Activated CD8-positive, alpha-beta T cell treated with anti-CD3 and anti-CD28 coated beads, Interleukin-2, amount 10 ng/mL, durations not matched to agents 7 days and 5 days (primary cell): ENCODE measurements around the gene CHD9. TPM values are rescaled to one million over a fixed set of nuclear protein-coding genes. Genes with fewer than 3 reads are reported as not detected.
"Not testable (repeated sequence)": the region's sequence is repeated elsewhere in the genome, so short reads cannot be mapped to it uniquely, and the experiment has no call there.

Experiments
- ATAC-seq: fragments of 150-1000 bp; cut with Tn5 transposase; one replicate; pipeline ENCODE4 v1.10.0; 2021; ENCODE audit warnings: moderate library complexity
- CTCF ChIA-PET: fragments of 350-600 bp; sonication (Branson Sonifier 250); formaldehyde crosslinking; loops from one replicate; lab custom pipeline; 2021; ENCODE audit warnings: antibody characterized with exemption; lab: Charles Lee
- POLR2A ChIA-PET: fragments of 350-600 bp; sonication (Branson Sonifier 250); formaldehyde crosslinking; loops from one replicate; lab custom pipeline; 2021; ENCODE audit warnings: antibody characterized with exemption; lab: Charles Lee
- DNase-seq: peaks from one replicate; pipeline ENCODE4 v3.0.0-alpha.2; 2020
- H3K27ac Mint-ChIP-seq: one replicate; pipeline ENCODE4 v1.8.0; 2021; ENCODE audit warnings: mild to moderate bottlenecking, mixed read lengths
- H3K27me3 Mint-ChIP-seq: one replicate; pipeline ENCODE4 v1.8.0; 2021; ENCODE audit warnings: low read depth, mixed read lengths
- H3K36me3 Mint-ChIP-seq: one replicate; pipeline ENCODE4 v1.8.0; 2021; ENCODE audit warnings: low read depth, mixed read lengths
- H3K4me1 Mint-ChIP-seq: one replicate; pipeline ENCODE4 v1.8.0; 2021; ENCODE audit warnings: low read depth, mixed read lengths
- H3K4me3 Mint-ChIP-seq: one replicate; pipeline ENCODE4 v1.8.0; 2021; ENCODE audit warnings: mild to moderate bottlenecking, mixed read lengths
- H3K9me3 Mint-ChIP-seq: one replicate; pipeline ENCODE4 v1.8.0; 2022; ENCODE audit warnings: mixed read lengths; ENCODE audit not compliant: insufficient read depth
- total RNA-seq, 2 experiments: library from RNA; stranded (reverse); gene quantifications; one replicate each; pipeline ENCODE4 v1.2.3, GENCODE V29; 2021

Gene CHD9
- total RNA-seq, 2 experiments from 2014 or later = 23.5 to 32.1 TPM

GRCh38 chr16:53309457-53309856 lies 254.7 kb downstream of the CHD9 start:
- Mint-ChIP-seq H3K4me3 (no peak overlapping the region), H3K27ac (no peak overlapping the region), H3K27me3 (no peaks in the 10 kb centered on the region), H3K36me3 (peaks cover 13% of the 10 kb centered on the region), H3K4me1 (no peaks in the 10 kb centered on the region), H3K9me3 (no peaks in the 10 kb centered on the region)
- CTCF ChIA-PET = interaction anchor here (0.6 kb wide), 1 partner anchor 82 kb away, joined by 3 read pairs; no protein-coding TSS in a partner anchor
- ATAC-seq (no peak), DNase-seq (no peak)
- POLR2A ChIA-PET = no interaction called here

- Mint-ChIP-seq H3K27me3 (no peaks in the 10 kb centered on the region), H3K4me3 (no peak overlapping the region), H3K4me1 (no peaks in the 10 kb centered on the region), H3K27ac (no peak overlapping the region), H3K36me3 (peaks cover 28% of the 10 kb centered on the region), H3K9me3 (no peaks in the 10 kb centered on the region)
- no peak for ATAC-seq
- ChIA-PET POLR2A (no interaction called here), CTCF (no interaction called here)
- DNase-seq = no peak
Measured at GRCh38 chr16:53320992-53321391, 266.2 kb downstream of the CHD9 start.

DNA sequence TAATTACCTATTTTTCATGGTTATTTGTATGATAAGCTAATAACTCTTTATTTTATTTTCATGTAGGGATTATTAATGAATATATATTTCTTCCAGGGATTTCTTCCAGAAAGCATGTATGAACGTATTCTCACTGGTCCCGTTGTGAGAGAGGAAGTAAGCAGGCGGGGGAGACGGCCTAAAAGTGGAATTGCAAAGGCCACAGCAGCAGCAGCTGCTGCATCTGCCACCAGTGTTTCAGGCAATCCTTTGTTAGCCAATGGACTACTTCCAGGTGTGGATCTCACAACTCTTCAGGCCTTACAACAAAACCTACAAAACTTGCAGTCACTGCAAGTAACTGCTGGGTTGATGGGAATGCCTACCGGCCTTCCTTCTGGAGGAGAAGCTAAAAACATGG lies 269.1 kb downstream of the CHD9 start:
- no peaks in the 10 kb centered on the region for H3K9me3 Mint-ChIP-seq
- no peak overlapping the region for H3K27ac Mint-ChIP-seq
- no peak for DNase-seq
- ChIA-PET CTCF (no interaction called here), POLR2A (no interaction called here)
- no peak for ATAC-seq
- no peaks in the 10 kb centered on the region for H3K27me3 Mint-ChIP-seq
- peaks cover 13% of the 10 kb centered on the region for H3K36me3 Mint-ChIP-seq
- H3K4me3 Mint-ChIP-seq = no peak overlapping the region
- H3K4me1 Mint-ChIP-seq = no peaks in the 10 kb centered on the region

DNA sequence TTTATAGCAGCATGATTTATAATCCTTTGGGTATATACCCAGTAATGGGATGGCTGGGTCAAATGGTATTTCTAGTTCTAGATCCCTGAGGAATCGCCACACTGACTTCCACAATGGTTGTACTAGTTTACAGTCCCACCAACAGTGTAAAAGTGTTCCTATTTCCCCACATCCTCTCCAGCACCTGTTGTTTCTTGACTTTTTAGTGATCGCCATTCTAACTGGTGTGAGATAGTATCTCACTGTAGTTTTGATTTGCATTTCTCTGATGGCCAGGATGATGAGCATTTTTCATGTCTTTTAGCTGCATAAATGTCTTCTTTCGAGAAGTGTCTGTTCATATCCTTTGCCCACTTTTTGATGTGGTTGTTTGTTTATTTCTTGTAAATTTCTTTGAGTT lies 276.2 kb downstream of the CHD9 start:
- CTCF ChIA-PET, ATAC-seq, H3K9me3 Mint-ChIP-seq, H3K27me3 Mint-ChIP-seq, POLR2A ChIA-PET, H3K4me3 Mint-ChIP-seq, DNase-seq, H3K36me3 Mint-ChIP-seq, H3K27ac Mint-ChIP-seq: not testable (repeated sequence)
- peaks cover 15% of the 10 kb centered on the region for H3K4me1 Mint-ChIP-seq

DNA sequence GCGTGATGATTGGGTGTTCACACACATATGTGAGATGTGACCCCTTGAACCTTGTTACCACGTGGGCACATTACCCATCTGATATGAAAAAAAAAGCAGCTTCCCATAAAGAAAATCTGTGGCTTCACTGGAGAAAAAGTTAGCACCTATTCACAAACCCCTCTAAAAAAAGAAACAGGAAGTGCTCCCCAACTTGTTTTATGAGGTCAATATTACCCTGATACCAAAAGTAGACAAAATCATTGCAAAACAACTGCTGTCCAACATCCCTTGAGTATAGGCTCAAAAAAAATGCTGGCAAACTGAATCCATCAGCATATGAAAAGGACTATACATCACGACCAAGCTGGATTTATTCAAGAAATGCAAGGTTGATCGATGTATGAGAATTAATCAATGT lies 279.8 kb downstream of the CHD9 start:
- H3K4me3 Mint-ChIP-seq = no peak overlapping the region
- peaks cover 15% of the 10 kb centered on the region for H3K4me1 Mint-ChIP-seq
- no peaks in the 10 kb centered on the region for H3K9me3 Mint-ChIP-seq
- no peaks in the 10 kb centered on the region for H3K27me3 Mint-ChIP-seq
- H3K36me3 Mint-ChIP-seq = no peaks in the 10 kb centered on the region
- ChIA-PET POLR2A (no interaction called here), CTCF (no interaction called here)
- ATAC-seq = no peak
- H3K27ac Mint-ChIP-seq = no peak overlapping the region
- no peak for DNase-seq

DNA sequence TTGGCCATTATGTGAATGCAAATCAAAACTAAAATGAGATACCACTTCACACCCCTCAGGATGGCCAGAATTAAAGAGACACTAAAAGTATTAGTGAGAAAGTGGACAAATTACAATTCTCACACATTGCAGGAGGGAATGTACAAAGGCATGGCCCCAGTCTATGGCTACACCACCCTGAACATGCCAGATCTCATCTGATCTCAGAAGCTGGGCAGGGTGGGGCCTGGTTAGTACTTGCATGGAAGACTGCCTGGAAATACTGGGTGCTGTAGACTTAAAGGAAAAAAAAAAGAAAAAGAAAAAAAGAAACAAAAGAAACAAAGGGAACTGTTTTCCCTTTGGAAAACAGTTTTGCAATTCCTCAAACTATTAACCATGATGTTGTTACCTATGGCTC lies 282.5 kb downstream of the CHD9 start:
- Mint-ChIP-seq H3K4me3 (no peak overlapping the region), H3K4me1 (peaks cover 15% of the 10 kb centered on the region)
- POLR2A ChIA-PET = no interaction called here

GRCh38 chr16:53341792-53342191 lies 287.0 kb downstream of the CHD9 start:
- Mint-ChIP-seq H3K9me3 (no peaks in the 10 kb centered on the region), H3K27ac (no peak overlapping the region), H3K4me3 (no peak overlapping the region), H3K4me1 (no peaks in the 10 kb centered on the region), H3K27me3 (no peaks in the 10 kb centered on the region), H3K36me3 (no peaks in the 10 kb centered on the region)
- ChIA-PET POLR2A (no interaction called here), CTCF (no interaction called here)
- ATAC-seq (no peak), DNase-seq (no peak)

More for the DNA sequence above, 282.5 kb downstream of the CHD9 start:
- H3K27me3 Mint-ChIP-seq = no peaks in the 10 kb centered on the region
- DNase-seq = no peak
- H3K9me3 Mint-ChIP-seq = no peaks in the 10 kb centered on the region
- no peaks in the 10 kb centered on the region for H3K36me3 Mint-ChIP-seq
- CTCF ChIA-PET = no interaction called here
- no peak overlapping the region for H3K27ac Mint-ChIP-seq
- no peak for ATAC-seq

GRCh38 chr16:53355064-53355463 lies 300.3 kb downstream of the CHD9 start:
- Mint-ChIP-seq H3K27ac (no peak overlapping the region), H3K4me3 (no peak overlapping the region), H3K36me3 (no peaks in the 10 kb centered on the region), H3K27me3 (no peaks in the 10 kb centered on the region), H3K9me3 (no peaks in the 10 kb centered on the region), H3K4me1 (no peaks in the 10 kb centered on the region)
- ATAC-seq (no peak), DNase-seq (no peak)
- POLR2A ChIA-PET = no interaction called here
- CTCF ChIA-PET = no interaction called here

DNA sequence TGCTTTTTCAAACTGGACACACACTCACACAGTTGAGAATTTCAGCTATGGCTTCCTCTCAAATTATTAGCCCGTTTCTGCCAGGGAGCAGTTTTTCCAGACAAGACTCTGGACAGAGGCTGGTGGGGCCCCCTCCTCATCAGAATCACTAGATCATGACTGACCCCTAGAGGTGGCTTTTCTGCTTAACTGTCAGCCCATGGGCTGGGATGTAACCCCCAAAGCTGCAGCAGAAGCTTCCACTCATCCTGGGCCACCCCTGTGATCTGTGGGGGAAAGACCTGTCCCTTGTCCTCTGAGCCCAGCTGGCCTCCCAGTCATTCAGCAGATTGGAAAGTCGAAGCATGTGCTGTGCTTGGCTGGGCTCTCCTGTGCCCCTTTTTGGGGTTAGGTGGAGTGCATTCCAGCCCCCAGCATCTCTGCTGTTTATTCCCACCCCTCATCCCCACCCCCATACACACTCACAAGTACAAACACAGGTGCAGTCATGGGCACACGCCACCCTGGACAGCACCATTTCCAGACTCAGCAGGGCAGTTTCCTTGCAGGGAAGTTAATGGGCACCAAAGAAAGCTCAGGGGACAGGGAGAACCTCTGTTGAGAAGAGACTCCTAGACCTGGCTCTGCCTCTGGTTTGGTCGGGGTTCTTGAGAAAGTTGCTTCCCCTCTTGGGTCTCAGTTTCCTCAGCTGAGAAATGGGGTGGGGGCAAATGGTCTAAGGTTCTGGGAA lies 301.9 kb downstream of the CHD9 start:
- ATAC-seq (no peak), DNase-seq (no peak)
- H3K4me1 Mint-ChIP-seq = no peaks in the 10 kb centered on the region
- ChIA-PET POLR2A (no interaction called here), CTCF (interaction anchor here (0.7 kb wide), 1 partner anchor 302 kb away, joined by 3 read pairs; the partner anchor contains the start of gene CHD9)
- no peak overlapping the region for H3K27ac Mint-ChIP-seq
- H3K9me3 Mint-ChIP-seq = no peaks in the 10 kb centered on the region
- no peak overlapping the region for H3K4me3 Mint-ChIP-seq
- no peaks in the 10 kb centered on the region for H3K27me3 Mint-ChIP-seq
- no peaks in the 10 kb centered on the region for H3K36me3 Mint-ChIP-seq

- CTCF ChIA-PET = no interaction called here
- no peaks in the 10 kb centered on the region for H3K4me1 Mint-ChIP-seq
- H3K27ac Mint-ChIP-seq = no peak overlapping the region
- no peak for ATAC-seq
- H3K27me3 Mint-ChIP-seq = no peaks in the 10 kb centered on the region
- DNase-seq = no peak
- H3K4me3 Mint-ChIP-seq = no peak overlapping the region
- no peaks in the 10 kb centered on the region for H3K36me3 Mint-ChIP-seq
- H3K9me3 Mint-ChIP-seq = no peaks in the 10 kb centered on the region
- POLR2A ChIA-PET = no interaction called here
Measured at GRCh38 chr16:53357208-53357586, 302.4 kb downstream of the CHD9 start.

DNA sequence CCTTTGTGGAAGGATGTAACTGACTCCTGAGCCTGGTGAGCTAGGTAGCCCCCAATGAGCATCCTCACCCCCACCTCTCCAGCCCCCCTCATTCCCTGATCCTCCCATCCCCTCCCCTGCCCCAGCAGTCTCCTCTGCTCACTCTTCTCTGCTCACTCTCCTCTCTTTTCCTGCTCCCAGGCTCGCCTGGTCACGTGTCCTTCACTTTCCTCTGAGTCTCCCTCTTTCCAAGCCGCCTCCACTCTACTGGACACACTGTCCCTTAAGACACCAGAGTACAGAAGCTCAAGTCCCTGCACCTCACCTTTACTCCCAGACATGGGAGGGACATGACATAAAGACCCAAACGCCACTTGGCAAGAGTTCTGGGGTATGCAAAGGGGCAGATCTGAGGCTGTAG lies 303.2 kb downstream of the CHD9 start:
- H3K4me3 Mint-ChIP-seq = no peak overlapping the region
- no peaks in the 10 kb centered on the region for H3K27me3 Mint-ChIP-seq
- POLR2A ChIA-PET = no interaction called here
- ATAC-seq = no peak
- no peaks in the 10 kb centered on the region for H3K9me3 Mint-ChIP-seq
- H3K4me1 Mint-ChIP-seq = no peaks in the 10 kb centered on the region
- DNase-seq = no peak
- H3K27ac Mint-ChIP-seq = no peak overlapping the region
- no peaks in the 10 kb centered on the region for H3K36me3 Mint-ChIP-seq
- CTCF ChIA-PET = no interaction called here

DNA sequence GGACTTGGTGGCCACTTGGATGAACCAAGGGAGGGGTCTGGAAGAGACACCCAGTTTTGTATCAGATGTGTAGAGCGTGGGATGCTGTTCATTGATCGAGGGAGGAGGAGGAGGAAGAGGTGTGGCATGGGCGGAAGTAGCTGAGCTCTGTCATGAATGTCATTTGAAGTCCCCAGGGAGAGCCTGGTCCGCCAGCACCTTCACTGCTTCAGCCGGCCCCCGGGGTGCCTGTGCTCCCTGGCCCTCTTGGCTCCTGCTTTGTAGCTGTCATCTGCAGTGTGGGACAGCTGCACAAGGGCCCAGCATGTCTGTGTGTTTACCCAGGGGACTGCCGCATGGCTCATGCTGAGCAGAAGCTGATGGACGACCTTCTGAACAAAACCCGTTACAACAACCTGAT lies 304.1 kb downstream of the CHD9 start:
- Mint-ChIP-seq H3K4me3 (no peak overlapping the region), H3K36me3 (no peaks in the 10 kb centered on the region), H3K4me1 (no peaks in the 10 kb centered on the region), H3K27ac (no peak overlapping the region), H3K27me3 (no peaks in the 10 kb centered on the region), H3K9me3 (no peaks in the 10 kb centered on the region)
- ChIA-PET CTCF (interaction anchor here (0.5 kb wide), 1 partner anchor 436 kb away, joined by 3 read pairs; no protein-coding TSS in a partner anchor), POLR2A (no interaction called here)
- DNase-seq (no peak), ATAC-seq (no peak)

DNA sequence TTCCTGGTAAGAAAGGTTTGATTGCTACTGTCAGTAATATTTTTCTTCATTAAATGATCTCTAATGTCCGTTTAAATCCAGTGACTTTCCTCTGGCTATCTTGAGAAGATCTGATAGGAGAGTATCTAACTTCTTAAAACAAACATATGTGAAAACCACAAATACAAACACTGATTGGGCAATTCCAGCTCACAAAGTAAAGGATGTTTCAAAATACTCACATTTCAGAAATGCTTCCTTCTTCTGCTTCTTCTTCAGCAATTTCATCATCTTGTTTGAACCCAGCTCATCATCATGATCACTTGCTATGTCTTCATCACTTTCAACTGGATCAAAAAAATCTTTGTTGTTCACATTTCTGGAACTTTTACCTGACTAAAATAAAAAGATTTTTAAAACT lies 315.1 kb downstream of the CHD9 start:
- H3K27ac Mint-ChIP-seq = no peak overlapping the region
- no peaks in the 10 kb centered on the region for H3K9me3 Mint-ChIP-seq
- ATAC-seq (no peak), DNase-seq (no peak)
- no peak overlapping the region for H3K4me3 Mint-ChIP-seq
- H3K27me3 Mint-ChIP-seq = peaks cover 11% of the 10 kb centered on the region
- ChIA-PET CTCF (no interaction called here), POLR2A (no interaction called here)
- H3K36me3 Mint-ChIP-seq = no peaks in the 10 kb centered on the region
- peaks cover 16% of the 10 kb centered on the region for H3K4me1 Mint-ChIP-seq
